Tibial artery (tissue), 4 donors: Measurements from ENCODE around the gene PAX8.

Source experiments
- DNase-seq, 2 donors: peaks; one replicate each; pipeline ENCODE4 v3.0.0-alpha.2; 2019
- H3K27ac ChIP-seq, 2 donors: fragments of 200-600 bp; sonication (generic) in 1 of 2; 1 replicate in 1 of 2; 2 replicates in 1 of 2; pipeline ENCODE4 v1.5.1; 2018 to 2019; ENCODE audit warnings: mild to moderate bottlenecking in 1 of 2
- H3K27me3 ChIP-seq, 2 donors: fragments of 200-600 bp; sonication (generic) in 1 of 2; one replicate each; pipeline versions ENCODE4 v1.5.1 to v1.6.0; 2016 to 2019
- H3K36me3 ChIP-seq, 3 donors: fragments of 200-600 bp; sonication (generic) in 2 of 3; one replicate each; pipeline ENCODE4 v1.5.1; 2016 to 2019; ENCODE audit warnings: mild to moderate bottlenecking in 2 of 3
- H3K4me1 ChIP-seq, 4 donors: fragments of 200-600 bp; sonication (generic) in 2 of 4; 1 replicate in 3 of 4; 2 replicates in 1 of 4; pipeline ENCODE4 v1.5.1; 2016 to 2019
- H3K4me3 ChIP-seq, 2 donors: fragments of 200-600 bp; sonication (generic) in 1 of 2; 1 replicate in 1 of 2; 2 replicates in 1 of 2; pipeline ENCODE4 v1.5.1; 2018 to 2019; ENCODE audit warnings: mild to moderate bottlenecking in 2 of 2
- H3K9me3 ChIP-seq, 3 donors: fragments of 200-600 bp; sonication (generic) in 1 of 3; one replicate each; pipeline ENCODE4 v1.5.1; 2016 to 2019
- intact Hi-C: fragments of 100-400 bp; cut with DNase I; formaldehyde crosslinking; loops from one replicate; pipeline ENCODE4 v1.15.0; 2023; ENCODE audit warnings: low total_unique reads
- TF ChIP-seq, protein P1 (sequence below), 2 experiments: fragments of 200-600 bp in 1 of 2; fragments of 450-650 bp in 1 of 2; IDR thresholded peaks; one replicate each; pipeline ENCODE4 v1.5.1; 2017 to 2019; ENCODE audit warnings: antibody characterized with exemption in 2 of 2, mild to moderate bottlenecking in 1 of 2, moderate library complexity in 1 of 2

PAX8 gene

DNA sequence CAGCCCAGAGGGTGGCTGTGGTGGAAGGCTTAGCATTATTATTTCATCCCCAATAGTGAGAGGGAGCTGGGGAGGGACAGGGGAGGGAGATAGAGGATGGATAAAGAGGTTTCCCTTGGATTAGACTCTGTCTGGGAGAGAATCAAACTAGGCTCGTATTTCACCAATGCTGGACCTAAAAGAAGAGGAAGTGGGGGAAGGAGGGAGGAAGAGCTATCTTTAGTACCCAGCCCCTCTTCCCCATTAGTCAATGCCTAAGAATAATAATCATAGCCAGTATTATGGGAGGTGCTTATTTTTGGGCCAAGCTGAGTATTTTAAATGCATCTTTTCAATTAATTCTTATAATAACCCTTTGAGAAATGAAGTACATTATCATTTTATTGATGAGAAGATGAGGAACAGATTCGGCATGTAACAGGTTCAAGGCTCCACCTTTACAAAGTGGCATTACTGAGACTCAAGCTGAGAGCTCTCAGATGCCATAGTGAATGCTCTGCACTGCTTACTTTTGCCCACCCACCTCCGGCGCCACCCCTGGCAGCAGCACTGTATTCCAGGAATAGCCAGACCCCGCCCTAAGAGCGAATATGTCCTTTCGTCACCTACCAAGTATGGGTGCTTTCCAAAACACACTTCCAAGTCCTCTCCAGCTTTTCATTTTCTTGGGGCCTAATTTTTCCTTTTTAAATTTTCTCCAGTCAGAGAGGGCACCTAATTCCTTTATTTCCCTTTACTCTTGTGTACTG lies 21.0 kb downstream of the PAX8 start:
- intact Hi-C loops, result no loop called here
- Histone ChIP-seq H3K27me3 (peaks cover 0 to 3% of the 10 kb centered on the region in 2 donors), H3K27ac (peak overlapping the region; percentile 29 to 43), H3K36me3 (peaks cover 0 to 6% (median 0%) of the 10 kb centered on the region in 3 donors), H3K4me1 (peaks cover 0 to 16% (median 12%) of the 10 kb centered on the region in 4 donors), H3K9me3 (no peaks in the 10 kb centered on the region), H3K4me3 (no peak overlapping the region)
- no peak for DNase-seq
- TF ChIP-seq, protein P1, sequence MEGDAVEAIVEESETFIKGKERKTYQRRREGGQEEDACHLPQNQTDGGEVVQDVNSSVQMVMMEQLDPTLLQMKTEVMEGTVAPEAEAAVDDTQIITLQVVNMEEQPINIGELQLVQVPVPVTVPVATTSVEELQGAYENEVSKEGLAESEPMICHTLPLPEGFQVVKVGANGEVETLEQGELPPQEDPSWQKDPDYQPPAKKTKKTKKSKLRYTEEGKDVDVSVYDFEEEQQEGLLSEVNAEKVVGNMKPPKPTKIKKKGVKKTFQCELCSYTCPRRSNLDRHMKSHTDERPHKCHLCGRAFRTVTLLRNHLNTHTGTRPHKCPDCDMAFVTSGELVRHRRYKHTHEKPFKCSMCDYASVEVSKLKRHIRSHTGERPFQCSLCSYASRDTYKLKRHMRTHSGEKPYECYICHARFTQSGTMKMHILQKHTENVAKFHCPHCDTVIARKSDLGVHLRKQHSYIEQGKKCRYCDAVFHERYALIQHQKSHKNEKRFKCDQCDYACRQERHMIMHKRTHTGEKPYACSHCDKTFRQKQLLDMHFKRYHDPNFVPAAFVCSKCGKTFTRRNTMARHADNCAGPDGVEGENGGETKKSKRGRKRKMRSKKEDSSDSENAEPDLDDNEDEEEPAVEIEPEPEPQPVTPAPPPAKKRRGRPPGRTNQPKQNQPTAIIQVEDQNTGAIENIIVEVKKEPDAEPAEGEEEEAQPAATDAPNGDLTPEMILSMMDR (IDR thresholded peaks at IDR 0.05), result no peak

DNA sequence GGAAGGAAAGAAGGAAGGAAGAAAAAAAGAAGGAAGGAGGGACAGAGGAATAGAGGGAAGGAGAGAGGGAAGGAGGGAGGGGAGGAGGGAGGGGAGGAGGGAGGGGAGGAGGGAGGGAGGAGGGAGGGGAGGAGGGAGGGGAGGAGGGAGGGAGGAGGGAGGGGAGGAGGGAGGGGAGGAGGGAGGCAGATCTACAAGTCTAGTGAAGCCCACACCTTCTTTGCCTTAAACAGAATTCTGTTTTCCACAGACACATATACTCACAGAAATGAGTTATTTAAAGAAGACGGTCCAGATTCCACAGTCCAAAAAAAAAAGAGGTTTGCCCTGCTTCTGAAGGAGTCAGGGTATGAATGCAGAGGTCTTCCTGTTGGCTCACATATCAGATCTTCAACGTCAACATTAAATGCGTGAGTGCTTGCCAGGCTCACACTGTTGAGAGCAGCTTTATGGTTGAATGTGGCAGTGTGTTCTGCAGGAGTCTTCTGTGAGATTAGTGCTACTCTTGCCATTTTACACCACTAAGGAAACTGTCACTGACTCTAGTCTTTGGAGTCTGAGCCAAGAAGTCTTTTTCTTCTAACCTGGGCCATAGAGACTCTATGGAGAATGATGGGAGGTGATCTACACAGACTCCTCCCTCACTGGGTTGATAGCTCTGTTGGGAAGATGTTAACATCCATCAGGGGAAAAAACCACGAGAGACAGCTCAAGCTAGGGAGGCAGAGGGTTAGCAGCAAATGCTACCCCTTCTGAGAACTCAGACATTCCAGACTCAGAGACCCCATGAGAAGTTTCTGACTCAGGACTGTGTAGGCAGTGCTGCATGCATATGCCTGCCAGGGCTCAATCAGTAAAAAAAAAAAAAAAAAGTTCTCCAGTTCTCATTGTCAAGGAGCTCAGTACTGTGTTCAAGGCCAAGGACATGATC lies 23.3 kb downstream of the PAX8 start:
- intact Hi-C loops, result no loop called here
- peaks cover 0 to 6% (median 0%) of the 10 kb centered on the region in 3 donors for H3K36me3 ChIP-seq
- H3K9me3 ChIP-seq, result no peaks in the 10 kb centered on the region
- H3K4me1 ChIP-seq, result peaks cover 0 to 16% (median 12%) of the 10 kb centered on the region in 4 donors
- TF ChIP-seq, protein P1 (IDR thresholded peaks at IDR 0.05), result no peak
- no peak overlapping the region for H3K4me3 ChIP-seq
- H3K27me3 ChIP-seq, result no peaks in the 10 kb centered on the region
- no peak overlapping the region for H3K27ac ChIP-seq
- no peak for DNase-seq

DNA sequence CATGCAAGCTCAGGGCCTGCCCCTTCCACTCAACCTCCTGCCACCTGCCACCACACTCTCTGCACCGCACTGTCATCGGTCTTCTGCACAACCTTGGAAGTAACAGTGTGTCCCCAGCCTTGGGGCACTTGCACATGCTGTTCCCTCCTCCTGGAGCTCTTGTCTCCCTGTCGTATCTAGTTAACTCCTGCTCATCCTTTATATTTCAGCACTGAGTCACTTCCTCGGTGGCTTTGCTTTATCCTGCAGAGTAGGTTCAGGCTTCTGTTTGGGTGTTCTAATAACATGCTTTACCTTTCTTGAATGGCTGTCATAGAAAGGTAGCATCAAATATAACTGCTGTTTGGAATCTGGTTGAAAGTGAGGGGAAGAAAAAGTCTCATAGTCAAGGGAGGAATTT lies 25.3 kb downstream of the PAX8 start:
- Histone ChIP-seq H3K9me3 (no peaks in the 10 kb centered on the region), H3K36me3 (no peaks in the 10 kb centered on the region), H3K4me3 (no peak overlapping the region), H3K27me3 (no peaks in the 10 kb centered on the region), H3K27ac (no peak overlapping the region), H3K4me1 (peaks cover 0 to 16% (median 12%) of the 10 kb centered on the region in 4 donors)
- DNase-seq, result no peak
- TF ChIP-seq, protein P1 (IDR thresholded peaks at IDR 0.05), result no peak
- intact Hi-C loops, result no loop called here

DNA sequence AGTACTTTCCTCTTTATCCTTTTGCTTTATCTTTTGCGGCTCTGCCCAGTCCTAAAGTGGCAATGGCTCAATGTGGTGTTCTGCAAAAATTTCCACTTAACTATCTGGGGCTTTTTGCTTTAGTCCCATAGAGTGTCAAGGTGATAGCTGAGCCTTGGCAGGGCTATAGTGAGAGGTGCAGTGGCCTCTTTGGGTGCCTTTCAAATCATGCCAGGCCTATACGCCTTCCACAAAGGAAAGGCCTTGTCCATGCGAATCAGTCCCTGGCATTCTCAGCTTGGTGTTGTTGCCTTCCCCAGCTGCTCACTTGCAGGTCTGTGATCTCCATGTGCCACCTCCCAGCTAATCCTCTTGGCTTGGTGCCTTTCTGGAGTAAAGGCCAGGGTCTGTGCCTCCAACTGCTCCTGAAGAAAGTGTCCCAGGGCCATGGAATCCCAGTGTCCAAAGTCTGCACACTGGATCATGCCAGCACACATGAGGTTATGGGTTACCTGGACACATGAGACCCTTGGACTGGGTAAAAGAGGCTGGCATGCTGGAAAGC lies 26.6 kb downstream of the PAX8 start:
- H3K4me1 ChIP-seq, result peaks cover 0 to 3% (median 2%) of the 10 kb centered on the region in 4 donors
- H3K9me3 ChIP-seq, result no peaks in the 10 kb centered on the region
- no peaks in the 10 kb centered on the region for H3K27me3 ChIP-seq
- TF ChIP-seq, protein P1 (IDR thresholded peaks at IDR 0.05), result no peak
- no peak overlapping the region for H3K4me3 ChIP-seq
- intact Hi-C loops, result no loop called here
- no peaks in the 10 kb centered on the region for H3K36me3 ChIP-seq
- DNase-seq, result no peak
- no peak overlapping the region for H3K27ac ChIP-seq

DNA sequence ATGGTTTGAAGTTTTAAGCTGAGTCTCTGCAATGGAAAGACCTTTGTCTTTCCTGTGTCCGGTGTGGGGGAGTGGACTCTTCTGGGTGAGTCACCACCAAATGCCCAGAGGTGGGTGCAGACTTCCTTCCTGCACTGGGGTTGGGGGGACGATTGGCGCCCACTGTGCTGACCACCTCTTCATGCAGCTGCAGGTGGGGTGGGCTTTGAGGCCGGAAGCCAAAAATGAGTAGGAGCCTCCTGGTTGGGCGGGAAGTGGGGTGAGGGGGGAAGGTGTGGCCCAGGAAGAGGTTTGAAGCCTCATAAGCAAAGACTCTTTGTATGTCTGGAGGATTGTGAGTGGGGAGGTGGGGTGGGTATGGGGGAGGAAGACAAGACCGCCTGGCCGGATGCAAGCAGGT lies 27.6 kb downstream of the PAX8 start:
- intact Hi-C loops, result no loop called here
- no peak for DNase-seq
- TF ChIP-seq, protein P1 (IDR thresholded peaks at IDR 0.05), result no peak
- Histone ChIP-seq H3K27me3 (peaks cover 0 to 2% of the 10 kb centered on the region in 2 donors), H3K9me3 (no peaks in the 10 kb centered on the region), H3K36me3 (no peaks in the 10 kb centered on the region), H3K4me1 (no peaks in the 10 kb centered on the region), H3K27ac (no peak overlapping the region), H3K4me3 (no peak overlapping the region)
